Stimulated activated CD8-positive, alpha-beta memory T cell treated with anti-CD3 and anti-CD28 coated beads, Interleukin-12 subunit alpha, Interleukin-12 subunit beta, amount 100 ng/mL, for 4 hours (primary cell): ENCODE data around the gene ADGRL3.
"Not testable (repeated sequence)": the region's sequence is repeated elsewhere in the genome, so short reads cannot be mapped to it uniquely, and the experiment has no call there.

Experiments
- DNase-seq: peaks from one replicate; pipeline ENCODE4 v3.0.0-alpha.2; 2020; ENCODE audit warnings: low read depth

ADGRL3 gene

DNA sequence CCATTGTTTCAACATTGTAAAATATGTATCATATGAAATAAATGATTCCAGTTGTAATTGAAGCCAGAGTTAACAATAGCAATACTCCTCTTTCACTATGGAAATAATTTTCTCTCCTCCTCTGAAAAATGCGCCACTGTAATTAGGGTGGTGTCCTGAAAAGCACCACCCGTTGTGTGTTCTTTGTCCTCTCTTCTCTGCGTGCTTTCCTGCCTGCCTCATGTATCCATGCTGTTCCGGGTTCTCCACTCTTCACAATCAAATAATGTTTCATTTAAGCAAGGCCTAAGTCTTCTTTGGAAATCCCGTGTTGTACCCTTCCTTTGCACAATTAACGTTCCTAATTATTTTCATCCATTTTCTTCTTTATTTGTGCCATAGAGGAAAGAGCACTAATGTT is 293.3 kb downstream of the ADGRL3 start:
- no peak for DNase-seq

DNA sequence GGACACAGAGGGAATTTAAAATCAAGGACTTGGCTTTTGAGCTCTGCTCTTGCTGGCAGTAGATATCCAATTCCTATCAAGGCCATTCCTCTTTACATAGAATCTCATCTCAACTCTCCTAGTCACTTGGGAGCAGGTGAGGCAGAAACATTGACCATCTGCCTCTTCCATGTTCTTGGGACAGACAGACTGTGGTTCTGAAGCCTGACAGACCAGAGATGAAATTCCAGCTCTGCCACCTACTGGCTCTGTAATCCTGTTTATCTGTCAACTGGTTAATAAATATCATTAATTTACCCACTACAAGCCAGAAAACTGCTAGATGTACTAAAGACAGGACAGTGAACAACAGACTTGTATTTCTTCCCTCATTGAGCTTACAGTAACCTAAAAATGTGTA is 300.8 kb downstream of the ADGRL3 start:
- DNase-seq: no peak

DNA sequence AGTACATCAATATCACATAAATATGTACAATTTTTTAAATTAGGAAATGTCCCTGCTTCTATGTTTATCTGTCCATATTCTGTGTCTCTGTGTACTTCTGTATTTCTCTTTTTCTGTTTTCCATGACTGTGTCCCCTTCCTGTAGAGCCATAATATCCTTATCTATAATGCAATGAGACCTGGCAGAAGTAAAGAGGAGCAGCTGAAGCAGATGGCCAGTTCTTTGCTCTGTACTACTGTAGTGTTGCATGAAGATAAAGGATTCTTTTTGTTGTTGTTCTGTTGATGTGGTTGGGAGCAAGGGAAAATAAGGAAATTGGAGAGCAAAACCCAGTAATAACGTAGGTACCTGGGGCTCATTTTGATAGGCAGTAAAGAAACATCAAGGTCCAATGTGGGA is 301.7 kb downstream of the ADGRL3 start:
- no peak for DNase-seq

DNA sequence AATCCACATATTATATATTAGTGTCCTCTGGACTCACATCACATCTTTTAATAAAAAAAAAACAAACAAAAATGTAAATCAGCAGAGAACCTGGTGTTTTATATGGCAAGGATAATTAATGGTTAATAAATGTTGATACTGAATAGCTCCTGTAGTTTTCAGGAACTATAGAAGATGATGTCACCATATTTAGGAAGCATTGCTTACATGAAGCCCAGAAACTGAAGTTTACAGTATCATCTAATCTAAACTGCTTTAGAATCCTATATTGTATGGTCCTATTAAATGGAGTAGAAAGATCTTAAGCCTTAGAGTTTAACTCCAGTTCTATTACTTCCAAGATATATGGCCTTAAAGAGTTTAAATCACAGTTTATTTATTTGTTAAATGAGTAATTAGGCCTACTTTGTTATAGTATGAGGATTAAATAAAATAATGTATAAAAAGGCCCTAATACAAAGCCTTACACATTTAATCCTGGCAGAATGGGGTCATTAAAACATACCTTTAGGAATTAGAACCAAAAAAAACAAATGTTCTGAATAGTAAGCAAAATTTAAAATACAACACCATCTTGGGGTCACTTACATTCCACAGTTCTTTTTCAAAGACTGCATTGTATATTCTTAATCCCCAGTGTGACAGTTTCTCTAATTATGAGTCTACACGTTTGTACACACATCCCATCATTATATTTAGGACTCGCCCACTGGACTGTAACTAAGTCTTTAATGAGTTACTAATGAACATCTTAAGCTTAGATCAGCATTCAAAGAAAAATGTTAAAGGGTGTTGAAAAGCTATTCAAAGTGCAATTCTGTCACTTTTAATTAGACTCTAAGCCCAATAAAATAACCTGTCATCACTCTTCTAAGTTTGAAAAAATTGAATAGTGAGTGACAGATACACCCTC is 305.9 kb downstream of the ADGRL3 start:
- DNase-seq: no peak

DNA sequence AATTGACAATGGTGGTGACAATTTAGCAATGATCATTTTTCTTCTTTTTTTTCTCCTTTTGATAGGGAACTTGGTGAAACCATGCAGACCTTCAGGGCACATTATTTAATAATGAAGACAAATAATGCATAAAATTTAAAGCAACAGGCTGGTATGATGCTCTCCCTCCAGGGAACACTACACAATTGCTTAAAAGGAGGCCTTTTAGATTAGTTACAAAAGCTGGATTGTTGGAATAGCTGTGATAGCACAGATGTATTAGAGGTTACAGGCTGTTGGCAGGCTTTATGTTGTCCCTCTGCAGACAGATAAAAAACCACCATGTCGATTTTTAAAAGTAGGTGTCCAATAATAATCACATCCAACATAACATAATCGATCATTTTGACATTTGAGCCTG is 307.0 kb downstream of the ADGRL3 start:
- no peak for DNase-seq

DNA sequence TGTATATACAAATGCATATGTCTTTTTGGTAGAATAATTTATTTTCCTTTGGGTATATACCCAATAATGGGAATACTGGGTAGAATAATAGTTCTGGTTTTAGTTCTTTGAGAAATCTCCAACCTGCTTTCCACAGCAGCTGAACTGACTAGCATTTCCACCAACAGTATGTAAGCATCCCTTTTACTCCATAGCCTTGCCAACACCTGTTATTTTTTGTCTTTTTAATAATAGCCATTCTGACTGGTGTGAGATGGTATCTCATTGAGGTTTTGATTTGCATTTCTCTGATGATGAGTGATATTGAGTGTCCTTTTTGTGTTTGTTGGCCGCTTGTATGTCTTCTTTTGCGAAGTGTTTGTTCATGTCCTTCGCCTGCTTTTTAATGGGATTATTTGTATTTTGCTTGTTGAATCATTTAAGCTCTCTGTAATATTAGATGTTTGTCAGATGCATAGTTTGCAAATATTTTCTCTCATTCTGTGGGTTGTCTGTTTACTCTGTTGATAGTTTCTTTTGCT is 309.7 kb downstream of the ADGRL3 start:
- not testable (repeated sequence) for DNase-seq

DNA sequence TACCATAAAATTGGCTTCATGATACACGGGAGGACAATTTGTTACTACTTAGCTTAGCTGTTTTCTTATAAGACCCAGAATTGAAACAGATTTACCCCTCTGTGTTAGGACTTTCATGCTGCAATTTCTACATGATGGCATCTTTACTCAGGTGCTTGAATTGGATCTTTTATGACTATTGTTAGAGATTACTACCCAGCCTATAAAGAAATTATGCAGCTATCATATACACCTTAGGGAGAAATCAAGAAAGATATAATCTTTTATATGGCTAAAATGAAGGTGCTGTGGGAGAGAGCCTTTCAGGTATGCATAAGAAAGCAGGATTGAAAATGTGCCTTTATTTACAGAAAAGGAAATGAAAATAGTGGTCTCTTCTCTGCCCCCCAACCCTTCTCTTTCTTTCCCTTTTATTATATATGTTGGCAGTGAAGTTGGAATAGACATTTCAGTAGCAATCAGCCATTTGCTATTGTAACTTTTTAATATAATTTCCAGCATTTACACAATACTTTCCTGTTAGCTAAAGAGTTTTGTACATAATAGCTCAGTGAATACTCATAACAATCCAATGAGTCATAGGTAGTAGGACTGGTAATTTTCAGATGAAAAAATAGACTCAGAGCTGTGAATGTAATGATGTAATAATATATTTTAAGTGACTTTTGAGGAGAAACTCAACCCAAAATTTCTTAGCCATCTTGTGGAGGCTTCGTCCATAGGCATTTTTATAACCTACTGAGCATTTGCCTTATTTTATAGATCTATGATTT is 311.8 kb downstream of the ADGRL3 start:
- DNase-seq: no peak

DNA sequence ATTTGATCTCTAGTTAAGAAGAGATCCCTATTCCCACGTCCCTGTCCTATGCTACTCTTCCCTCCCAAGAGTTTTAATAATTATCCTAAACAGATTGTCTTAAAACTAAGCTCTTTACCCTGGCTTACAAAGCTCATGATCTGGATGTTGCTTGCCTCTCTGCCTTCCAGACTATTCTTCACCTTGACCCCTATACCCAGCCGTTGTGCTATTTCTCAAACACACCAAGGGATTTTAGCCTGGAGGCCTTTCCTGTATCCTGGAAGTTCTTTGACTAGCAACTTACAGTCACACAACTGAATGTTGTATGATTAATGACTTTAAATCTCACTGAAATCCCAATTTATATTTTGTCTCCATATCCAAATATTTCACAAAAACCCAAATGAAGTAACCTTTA is 314.9 kb downstream of the ADGRL3 start:
- DNase-seq: no peak

DNA sequence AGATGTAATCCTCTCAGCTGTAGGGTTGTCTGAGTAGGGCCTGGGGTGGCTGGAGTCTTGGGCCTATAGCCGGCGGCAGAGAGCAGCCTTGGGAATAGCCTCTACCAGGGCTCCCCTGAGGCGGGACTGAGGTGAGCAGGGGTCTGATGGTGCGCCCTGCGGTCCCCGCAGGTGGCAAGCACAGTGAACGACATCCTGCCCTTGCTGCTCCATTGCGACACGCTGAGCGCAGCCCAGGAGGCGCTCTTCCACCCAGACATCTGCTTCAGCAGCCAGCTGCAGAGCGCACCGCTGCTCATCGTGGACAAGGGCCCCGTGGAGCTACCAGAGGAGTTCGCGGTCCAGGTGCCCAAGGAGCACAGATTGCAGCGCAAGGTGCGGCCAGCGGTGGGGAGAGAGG is 317.0 kb downstream of the ADGRL3 start:
- DNase-seq: no peak

DNA sequence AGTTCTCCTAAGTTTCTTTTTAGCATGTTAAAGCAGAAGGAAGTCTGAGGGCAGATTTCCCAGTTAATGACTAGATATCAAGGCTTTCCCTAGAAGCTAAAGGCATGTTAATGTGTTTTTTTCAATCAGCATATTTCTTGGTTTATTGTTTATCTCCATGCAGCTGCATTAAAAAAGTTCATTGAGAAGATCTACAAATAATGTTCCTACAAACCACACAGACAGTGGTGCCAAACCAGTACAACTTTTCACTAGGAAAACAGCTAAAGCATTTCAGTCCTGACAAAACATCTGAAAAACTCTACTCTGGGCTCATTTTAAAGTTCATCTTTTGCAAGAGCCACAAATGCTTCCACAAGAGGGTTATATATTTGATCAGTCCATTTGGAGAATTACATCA is 320.0 kb downstream of the ADGRL3 start:
- DNase-seq: no peak

DNA sequence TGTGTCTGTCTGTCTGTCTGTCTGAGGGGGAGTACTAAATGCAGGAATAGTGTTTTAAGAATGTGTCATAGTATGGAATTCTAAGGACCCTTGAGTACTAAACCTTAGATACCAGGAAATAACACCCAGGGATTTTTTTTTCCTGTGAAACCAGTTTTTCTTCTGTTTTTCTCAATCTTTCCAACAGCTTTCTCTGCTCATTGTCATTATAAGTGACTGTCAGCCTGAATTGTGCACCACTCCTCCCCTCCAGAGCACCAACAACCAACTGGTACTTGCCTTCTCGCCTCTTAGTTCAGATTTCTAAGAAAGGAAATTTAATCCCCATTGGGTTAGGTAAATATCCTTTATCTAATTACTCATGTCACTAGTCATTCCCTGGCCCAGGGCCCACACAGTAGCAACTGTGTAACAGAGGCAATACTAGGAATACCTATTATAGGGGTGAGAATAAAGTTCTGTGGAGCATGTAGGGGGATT is 320.6 kb downstream of the ADGRL3 start:
- DNase-seq: no peak

DNA sequence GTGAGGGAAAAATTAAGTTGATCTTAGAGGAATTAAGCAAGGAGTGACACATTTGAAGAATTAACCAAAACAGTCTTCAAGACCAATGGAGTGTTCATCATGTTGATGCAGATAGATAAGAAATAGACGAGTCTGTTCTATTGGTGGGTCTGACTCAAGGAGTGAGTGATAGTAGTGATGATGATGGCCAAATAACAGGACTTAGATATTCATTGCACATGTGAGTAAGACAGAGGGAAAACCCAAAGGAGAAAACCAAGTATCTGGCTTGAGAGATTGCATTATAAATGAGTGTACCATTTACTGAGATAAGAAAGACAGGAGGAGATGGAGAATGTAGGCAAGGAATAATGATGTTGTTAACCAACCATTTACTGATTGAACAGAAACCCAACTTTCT is 321.3 kb downstream of the ADGRL3 start:
- no peak for DNase-seq

DNA sequence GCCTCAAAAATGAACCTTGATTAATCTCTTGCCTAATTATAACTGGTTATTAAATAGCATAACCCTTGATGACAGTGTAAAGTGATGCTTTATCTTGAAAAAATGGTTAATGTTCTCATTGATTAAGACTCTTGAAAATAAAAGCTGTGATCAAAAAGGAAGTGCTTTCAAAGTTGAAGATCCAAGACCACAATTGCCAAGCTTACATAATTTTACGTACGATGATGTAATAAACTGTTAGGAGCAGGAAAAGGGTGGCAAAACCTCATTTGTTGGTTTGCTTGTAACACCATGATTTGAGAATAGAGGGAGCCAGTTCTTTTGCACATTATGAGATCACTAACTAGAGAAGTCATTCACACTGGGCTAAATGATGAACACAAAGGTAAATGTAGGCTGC is 322.2 kb downstream of the ADGRL3 start:
- no peak for DNase-seq

DNA sequence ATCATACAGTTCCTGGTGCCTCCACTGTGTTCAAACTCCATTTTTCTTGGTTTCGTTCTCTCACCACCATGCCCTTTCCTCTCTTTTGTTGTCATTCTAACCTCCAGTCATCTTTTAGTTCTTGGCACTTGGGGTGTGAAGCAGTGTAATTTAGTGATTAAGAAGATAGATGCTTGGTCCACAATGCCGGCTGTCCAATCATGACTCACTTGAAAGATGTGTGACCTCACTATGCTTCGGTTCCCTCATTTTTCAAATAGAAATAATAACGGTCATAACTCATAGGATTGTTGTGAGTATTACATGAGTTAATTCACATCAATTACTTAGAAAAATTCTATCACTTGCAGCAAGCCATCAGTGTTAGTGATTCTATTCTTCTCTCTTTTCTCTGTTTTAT is 327.8 kb downstream of the ADGRL3 start:
- DNase-seq: no peak

DNA sequence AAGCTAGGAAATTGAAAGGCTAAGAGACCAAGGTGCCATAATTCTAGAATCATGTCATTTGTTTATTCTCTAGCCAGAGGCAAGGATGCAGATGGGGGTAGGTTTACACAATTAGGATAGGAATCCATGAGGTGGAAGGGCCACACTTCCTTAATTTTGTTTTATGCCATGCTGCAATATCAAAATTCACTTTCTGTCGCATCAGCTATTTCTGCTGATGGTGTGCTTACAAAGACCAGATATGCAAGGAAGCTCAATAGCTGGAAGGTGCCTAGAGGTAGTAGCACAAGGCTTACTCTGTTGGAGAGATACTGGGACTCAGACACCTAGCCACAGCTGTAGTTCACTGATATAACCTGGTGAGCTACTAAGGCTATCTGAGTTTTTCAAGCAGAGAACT is 328.5 kb downstream of the ADGRL3 start:
- no peak for DNase-seq

DNA sequence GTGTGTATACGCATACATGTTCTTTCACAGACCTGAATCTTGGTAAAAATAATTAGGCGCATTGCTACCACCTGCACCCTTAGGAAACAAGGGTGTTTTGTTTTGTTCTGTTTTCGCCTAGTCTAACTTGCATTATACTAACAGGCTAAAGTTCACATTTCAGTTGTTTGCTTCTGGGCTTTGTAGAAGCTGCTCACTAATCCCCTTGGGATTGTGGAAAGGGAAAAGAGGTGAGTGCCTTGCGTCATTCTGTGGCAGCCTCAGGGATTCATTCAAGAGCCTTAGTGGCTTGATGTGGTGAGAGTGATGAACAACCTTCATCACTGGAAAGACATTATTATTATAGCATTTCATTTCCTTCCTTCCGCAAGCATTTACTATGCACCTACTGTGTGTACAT is 331.1 kb downstream of the ADGRL3 start:
- DNase-seq: no peak

DNA sequence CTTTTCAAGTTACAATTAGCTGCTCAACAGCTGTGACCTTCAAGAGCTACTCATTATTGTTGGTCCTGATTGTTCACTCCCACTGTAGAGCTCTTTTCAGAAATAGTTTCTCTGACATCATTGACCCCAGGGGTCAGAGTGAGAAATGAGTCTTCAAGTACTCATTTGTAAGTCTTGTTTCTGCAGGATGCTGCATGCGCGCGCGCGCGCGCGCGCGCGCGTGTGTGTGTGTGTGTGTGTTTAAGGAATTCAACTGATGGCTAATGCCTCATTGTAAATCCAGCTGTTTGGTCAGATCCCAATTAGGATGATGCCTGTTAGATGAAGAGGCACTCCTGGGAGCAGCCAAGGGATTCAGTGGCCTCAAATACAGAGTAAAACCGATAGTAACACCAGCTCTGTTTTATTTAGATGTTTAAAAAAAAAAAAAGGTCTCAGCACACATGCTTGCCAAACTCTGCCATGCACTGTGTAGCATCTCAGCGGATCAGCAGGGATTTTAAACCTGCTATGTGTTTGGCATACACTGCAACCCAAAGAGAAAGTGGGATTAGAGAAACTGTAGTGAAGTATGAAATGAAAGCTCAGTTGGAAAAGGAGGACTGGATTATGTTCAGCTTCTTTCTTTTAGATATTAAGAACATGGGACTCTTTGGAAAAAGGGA is 332.3 kb downstream of the ADGRL3 start:
- no peak for DNase-seq

DNA sequence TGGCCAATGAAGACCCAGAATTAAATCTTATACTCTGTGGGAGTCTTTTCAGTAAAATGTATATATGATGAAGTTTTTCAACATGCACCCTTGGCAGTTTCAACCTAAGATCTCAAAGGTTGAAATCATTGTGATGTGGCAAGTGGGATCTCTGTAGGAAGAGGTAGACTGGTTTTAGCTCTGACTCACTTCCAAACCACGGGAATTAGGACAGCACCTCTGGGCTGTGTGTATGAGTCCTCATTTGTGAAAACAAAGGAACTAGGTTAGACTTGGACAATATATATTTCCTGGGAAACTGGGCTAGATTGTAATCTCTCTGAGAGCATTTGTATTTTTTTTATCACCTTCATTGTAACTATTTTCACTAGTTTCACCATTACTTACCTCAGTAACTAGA is 333.0 kb downstream of the ADGRL3 start:
- DNase-seq: no peak

DNA sequence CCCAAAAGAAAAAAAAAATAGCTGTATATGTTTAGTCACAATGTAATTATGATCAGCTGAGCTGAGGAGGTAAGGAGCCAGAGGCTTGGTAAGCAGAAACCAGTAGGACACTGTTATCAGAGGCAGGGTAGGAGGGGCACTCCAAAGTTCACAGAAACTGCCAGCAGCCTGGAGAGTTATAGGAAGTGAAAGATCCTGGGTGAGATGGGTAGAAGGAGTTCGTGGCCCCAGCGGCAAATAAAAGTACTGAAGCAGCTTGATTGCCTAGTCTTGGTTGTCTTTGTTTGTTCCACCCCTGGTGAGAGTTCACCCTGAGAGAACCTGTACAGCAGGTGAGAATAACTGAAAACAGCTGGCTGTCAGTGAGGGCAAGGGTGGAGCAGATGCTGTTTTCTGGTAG is 340.8 kb downstream of the ADGRL3 start:
- no peak for DNase-seq

DNA sequence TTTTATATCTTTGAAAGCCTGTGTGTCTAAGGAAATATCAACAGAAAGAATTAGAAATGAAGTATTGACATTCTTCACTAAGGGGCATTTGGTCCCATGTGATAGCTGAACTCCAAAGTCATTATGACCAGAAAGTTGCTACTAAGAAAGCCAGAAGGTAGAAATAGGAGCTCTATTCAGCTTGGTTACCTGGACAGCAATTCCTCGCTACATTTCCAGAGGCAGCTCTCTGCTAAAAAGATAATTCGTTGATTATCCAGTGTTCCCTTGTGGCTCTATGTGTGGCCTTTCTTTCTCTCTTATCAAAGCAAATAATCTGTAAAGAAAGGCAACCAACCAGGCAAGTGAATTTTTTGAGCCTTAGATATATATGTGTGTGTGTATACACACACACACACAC is 341.3 kb downstream of the ADGRL3 start:
- DNase-seq: no peak

DNA sequence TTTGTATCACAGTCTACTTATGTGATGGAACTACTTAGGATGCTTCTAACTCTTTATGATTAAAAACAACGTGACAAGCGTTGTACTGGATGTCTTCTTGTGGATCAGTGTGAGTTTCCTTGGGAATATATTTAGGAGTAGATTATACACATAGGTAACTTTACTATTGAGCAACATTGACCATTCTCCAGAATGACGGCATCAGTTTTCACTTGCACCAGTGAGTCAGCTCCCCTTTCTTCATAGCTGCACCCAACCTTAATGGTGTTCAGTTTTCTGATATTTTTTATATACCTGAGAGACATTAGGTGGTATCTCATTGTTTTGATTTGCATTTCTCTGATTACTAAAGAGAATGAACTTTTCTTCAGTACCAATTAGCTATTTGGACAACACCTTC is 343.9 kb downstream of the ADGRL3 start:
- no peak for DNase-seq

DNA sequence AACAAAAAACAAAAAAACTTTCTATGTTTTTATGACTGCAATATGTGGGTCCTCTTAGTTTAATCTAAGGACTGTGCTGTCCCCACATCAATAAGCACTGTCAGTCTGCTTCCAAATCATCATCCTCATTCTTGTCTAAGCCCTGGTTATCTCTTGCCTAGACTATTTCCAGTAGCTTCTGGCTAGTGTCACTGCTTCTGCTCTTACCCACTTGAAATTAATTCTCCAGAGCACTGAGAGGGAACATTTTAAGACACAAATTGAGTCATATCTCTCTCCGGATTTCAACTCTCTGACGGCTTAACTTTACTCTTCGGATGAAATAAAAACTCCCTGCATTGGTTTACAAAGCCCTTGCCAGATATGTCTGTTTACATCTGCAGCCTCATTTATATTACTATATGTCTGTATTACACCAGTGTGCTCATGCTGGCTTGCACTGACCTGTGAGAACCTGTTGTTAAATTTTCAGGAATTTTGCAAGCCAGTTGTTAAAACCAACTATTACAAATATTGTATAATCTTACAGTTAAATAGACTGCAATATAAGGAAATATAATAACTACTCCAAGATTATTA is 345.9 kb downstream of the ADGRL3 start:
- DNase-seq: no peak
